Mucosa of gallbladder (tissue), 1 donor: ENCODE measurements around the gene CGN. TPM values are rescaled to one million over a fixed set of nuclear protein-coding genes. Genes with fewer than 3 reads are reported as not detected.

Source experiments
- DNase-seq: peaks from one replicate; pipeline ENCODE4 v3.0.0-alpha.2; 2020; ENCODE audit warnings: low spot score
- total RNA-seq: library from RNA; stranded (reverse); gene quantifications from one replicate; pipeline ENCODE4 v1.2.1, GENCODE V29; 2021
- donor health status: DM: no; HTN: no; CAD: no.

The CGN gene
- total RNA-seq, 1 donor from 2014 or later: 91.9 TPM

DNA sequence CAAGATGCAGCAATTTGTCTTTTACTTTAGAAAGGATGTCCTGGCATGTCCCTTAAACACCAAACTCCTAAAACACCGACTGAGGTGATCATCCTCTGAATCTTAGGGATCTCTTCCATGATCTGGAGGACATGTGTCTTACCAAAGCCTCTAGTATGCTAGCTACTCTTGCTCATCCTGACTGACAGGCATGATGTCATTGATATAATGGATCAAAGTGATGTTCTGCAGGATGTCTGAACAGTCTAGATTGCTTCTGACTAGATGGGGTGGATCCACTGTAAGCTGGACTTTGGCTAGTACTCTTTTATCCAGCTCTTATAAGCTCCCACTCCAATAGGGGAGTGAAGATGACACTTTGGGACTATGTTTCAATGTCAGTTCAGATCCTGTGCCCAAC is 11.3 kb upstream of the CGN start:
- no peak for DNase-seq

GRCh38 chr1:151501474-151501873 is 9.7 kb upstream of the CGN start:
- no peak for DNase-seq

GRCh38 chr1:151502035-151502700 is 9.0 kb upstream of the CGN start:
- no peak for DNase-seq

GRCh38 chr1:151502859-151503780 is 8.1 kb upstream of the CGN start:
- no peak for DNase-seq

GRCh38 chr1:151504252-151504651 is 6.9 kb upstream of the CGN start:
- no peak for DNase-seq

- no peak for DNase-seq
These were observed 6.4 kb upstream of the CGN start for GRCh38 chr1:151504759-151505158.

- DNase-seq: peak; percentile 88
These were observed 2.4 kb upstream of the CGN start for GRCh38 chr1:151508833-151509232.

DNA sequence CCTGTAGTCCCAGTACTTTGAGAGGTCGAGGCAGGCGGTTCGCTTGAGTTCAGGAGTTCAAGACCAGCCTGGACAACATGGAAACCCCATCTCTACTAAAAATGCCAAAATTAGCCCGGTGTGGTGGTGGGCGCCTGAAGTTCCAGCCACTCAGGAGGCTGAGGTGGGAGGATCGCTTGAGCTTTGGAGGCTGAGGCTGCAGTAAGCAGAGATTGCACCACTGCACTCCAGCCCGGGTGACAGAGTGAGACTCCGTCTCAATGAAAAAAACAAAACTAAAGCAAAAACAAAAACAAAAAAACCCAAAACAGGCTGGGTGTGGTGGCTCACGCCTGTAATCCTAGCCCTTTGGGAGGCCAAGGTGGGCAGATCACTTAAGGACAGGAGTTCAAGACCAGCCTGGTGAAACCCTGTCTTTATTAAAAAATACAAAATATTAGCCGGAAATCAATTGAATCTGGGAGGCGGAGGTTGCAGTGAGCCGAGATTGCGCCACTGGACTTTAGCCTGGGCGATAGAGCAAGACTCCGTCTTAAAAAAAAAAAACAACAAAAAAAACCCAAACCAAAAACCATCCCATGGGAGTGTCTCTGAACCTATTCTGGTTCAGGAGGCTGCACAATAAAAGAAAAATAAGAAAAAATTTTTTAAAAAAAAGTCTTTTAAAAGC is 1.7 kb upstream of the CGN start:
- DNase-seq: peak; percentile 45

DNA sequence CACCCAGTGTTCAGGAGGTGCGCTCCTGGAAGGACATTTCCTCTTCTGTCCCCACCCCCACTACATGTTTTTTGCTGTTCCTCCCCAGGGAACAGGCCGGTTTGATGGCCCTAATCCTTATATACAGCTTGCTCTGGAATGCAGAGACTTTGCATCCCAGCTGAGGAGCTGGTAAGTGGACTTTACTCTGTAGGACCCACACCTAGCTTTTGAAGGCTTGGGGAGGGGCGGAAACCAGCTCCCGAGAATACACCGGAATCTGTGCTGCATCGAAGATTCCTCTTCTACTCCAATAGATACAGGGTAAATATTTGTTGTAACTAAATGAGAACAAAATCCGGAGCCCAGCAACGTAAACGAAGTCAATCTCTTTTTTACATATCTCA is 1.2 kb upstream of the CGN start:
- DNase-seq: peak; percentile 67

DNA sequence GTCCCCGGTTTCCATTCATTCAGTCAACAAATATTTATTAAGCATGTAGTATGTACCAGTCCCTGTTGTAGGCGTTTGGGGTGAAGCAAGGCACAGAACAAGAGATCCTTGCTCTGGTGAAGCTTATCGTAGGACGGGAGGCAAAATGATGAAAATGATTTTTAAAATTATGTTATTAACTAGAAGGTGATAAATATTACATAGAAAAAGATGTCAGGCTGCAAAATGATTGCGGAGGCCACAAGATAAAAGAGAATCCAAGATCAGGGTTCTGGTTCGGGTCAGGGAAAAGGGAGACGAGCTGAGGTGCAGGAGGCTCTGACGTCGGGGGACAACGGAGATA is 602 bp upstream of the CGN start:
- no peak for DNase-seq

DNA sequence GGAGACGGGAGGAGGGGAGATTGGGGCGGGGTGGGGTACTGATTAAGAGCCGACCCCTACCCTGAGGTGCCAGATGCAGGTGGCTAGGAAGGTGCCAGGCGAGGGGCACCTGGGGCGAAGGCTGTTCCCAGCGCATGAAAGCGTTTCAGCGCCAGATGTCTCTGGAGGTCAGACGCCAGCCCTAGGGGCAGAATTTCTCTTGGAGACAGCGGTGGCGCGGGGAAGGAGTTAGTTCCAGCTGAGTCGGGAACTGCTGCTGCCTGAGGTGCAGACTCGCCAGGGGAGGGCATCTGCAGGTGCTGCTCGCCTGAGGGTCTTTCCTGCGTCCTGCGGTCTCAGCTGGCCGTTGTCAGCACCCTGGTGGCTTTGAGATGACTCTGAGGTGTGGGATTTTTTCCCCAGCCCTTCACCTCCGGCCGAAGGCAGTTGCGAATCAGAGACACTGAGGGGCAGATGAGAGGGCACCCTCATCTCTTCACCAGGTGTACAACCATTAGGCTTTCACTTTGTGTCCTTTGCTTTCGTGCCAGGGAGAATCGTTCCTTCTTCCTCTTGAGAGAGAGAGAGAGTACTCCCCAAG is 539 bp downstream of the CGN start:
- DNase-seq: peak; percentile 48

- no peak for DNase-seq
These were observed 1.1 kb downstream of the CGN start for GRCh38 chr1:151512326-151512725.

- peak; percentile 76 for DNase-seq
These were observed 1.8 kb downstream of the CGN start for GRCh38 chr1:151512801-151513625.

DNA sequence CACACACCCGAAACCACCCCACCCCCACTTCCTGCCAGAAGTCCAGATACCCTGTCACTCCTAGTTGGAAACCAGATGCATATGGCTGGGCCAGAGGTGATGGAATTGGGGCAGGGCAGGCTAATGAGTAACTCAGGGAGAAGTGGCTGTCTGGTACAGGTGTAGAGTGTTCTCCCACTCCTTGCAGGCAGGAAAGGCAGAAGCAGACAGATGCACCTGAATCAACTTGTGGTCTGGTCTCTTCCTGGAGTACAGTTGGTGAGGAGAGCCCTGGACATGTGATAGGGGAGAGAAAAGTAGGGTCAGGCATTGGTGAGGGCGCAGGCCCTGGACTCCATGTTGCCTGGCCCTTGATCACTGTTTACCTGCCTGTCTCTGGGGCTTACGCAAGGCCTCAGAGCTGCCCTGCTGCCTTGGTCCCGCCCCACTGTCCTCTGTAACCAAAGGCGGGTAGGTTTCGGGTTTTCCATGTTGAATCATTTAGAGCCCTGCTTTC is 2.5 kb downstream of the CGN start:
- DNase-seq: peak; percentile 90

GRCh38 chr1:151514366-151514765 is 3.2 kb downstream of the CGN start:
- DNase-seq: no peak

GRCh38 chr1:151515265-151515664 is 4.1 kb downstream of the CGN start:
- DNase-seq: no peak

- no peak for DNase-seq
These were observed 4.9 kb downstream of the CGN start for GRCh38 chr1:151516031-151516511.

GRCh38 chr1:151518431-151518830 is 7.2 kb downstream of the CGN start:
- DNase-seq: no peak

DNA sequence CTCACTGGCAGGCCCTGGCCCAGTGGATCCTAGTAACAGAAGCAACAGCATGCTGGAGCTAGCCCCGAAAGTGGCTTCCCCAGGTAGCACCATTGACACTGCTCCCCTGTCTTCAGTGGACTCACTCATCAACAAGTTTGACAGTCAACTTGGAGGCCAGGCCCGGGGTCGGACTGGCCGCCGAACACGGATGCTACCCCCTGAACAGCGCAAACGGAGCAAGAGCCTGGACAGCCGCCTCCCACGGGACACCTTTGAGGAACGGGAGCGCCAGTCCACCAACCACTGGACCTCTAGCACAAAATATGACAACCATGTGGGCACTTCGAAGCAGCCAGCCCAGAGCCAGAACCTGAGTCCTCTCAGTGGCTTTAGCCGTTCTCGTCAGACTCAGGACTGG is 7.7 kb downstream of the CGN start:
- no peak for DNase-seq

GRCh38 chr1:151519667-151520066 is 8.5 kb downstream of the CGN start:
- DNase-seq: no peak

- DNase-seq: no peak
These were observed 9.2 kb downstream of the CGN start for GRCh38 chr1:151520359-151520758.
